Measurements from ENCODE around the gene ULK1. TPM values are rescaled to one million over a fixed set of nuclear protein-coding genes. Genes with fewer than 3 reads are reported as not detected.

ULK1 gene
- polyA plus RNA-seq, 1 donor: 30.5 TPM

Other genes starting within 250 kb of the ULK1 start
- gene SFSWAP, start 183.5 kb upstream of the ULK1 start, polyA plus RNA-seq (ENCODE audit: insufficient read length): 35.6 TPM
- gene MMP17, start 66.2 kb upstream of the ULK1 start, polyA plus RNA-seq (ENCODE audit: insufficient read length): 6.5 TPM
- gene PUS1, start 34.7 kb downstream of the ULK1 start, polyA plus RNA-seq (ENCODE audit: insufficient read length): 14.1 TPM
- 26.0 TPM for gene EP400, start 55.3 kb downstream of the ULK1 start, polyA plus RNA-seq (ENCODE audit: insufficient read length)
- 17.8 TPM for gene DDX51, start 249.7 kb downstream of the ULK1 start, polyA plus RNA-seq (ENCODE audit: insufficient read length)
- gene NOC4L, start 249.8 kb downstream of the ULK1 start, polyA plus RNA-seq (ENCODE audit: insufficient read length): 16.2 TPM

Data from hindlimb muscle (tissue), 1 donor.